Measurements from ENCODE around the gene PDLIM4.

The PDLIM4 gene

DNA sequence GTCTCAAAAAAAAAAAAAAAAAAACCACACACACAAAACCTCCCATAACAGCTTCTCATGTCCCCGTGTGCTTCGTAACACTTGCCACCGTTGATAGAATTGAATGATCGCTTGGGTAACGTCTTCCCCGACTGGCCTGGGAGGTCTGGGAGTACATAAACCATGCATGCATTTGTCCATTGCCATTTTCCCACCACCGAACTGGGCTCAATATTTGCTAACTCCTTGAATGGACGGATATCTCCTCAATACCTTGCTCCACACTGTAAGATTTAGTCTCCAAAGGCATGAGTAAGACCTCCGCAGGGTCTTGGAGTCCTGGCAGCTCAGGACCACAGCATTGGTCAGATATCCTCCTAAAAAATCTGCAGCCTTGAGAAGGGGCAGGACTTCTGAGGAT, 26.6 kb upstream of the PDLIM4 start:
- POLR2A ChIA-PET: no interaction called here
- CTCF ChIA-PET: no interaction called here
- TF ChIP-seq ZNF384 (IDR thresholded peaks at IDR 0.05) (no peak), SP1 (IDR thresholded peaks at IDR 0.05) (no peak), FOXM1 (IDR thresholded peaks at IDR 0.05; ENCODE audit: borderline replicate concordance) (no peak), CTBP1 (IDR thresholded peaks at IDR 0.05; ENCODE audit: borderline replicate concordance) (no peak), FOXK2 (IDR thresholded peaks at IDR 0.05) (no peak), HDGF (IDR thresholded peaks at IDR 0.05; ENCODE audit: borderline replicate concordance) (no peak)
- no peak for DNase-seq (ENCODE audit: extremely low spot score)

DNA sequence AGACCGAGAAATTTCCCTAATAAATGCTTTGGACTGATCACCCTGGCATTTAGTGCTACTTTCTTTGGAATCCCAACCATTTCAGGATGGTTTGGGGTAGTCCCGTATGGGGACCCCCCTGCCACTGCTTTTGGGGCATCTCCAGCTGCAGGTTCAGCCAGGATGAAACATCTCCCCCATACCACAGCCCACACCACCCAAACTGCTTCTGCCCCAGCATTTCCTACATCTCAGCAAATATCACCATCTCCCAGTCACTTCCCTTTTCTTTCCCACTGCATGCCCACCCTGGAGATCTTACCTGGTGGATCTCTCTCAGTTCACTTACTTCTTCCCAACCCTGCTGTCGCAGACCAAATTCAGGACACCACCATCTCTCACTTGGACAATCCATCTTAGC, 25.0 kb upstream of the PDLIM4 start:
- ChIA-PET POLR2A (no interaction called here), CTCF (no interaction called here)
- TF ChIP-seq ARNT (IDR thresholded peaks at IDR 0.05) (no peak), ELF4 (IDR thresholded peaks at IDR 0.05) (no peak), TARDBP (IDR thresholded peaks at IDR 0.05) (no peak), LEF1 (IDR thresholded peaks at IDR 0.05; ENCODE audit: borderline replicate concordance) (no peak), FOXM1 (IDR thresholded peaks at IDR 0.05; ENCODE audit: borderline replicate concordance) (no peak), ZNF384 (IDR thresholded peaks at IDR 0.05) (no peak), FOXK2 (IDR thresholded peaks at IDR 0.05) (no peak), BHLHE40 (IDR thresholded peaks at IDR 0.05; ENCODE audit: borderline replicate concordance) (no peak)
- DNase-seq (ENCODE audit: extremely low spot score): no peak

DNA sequence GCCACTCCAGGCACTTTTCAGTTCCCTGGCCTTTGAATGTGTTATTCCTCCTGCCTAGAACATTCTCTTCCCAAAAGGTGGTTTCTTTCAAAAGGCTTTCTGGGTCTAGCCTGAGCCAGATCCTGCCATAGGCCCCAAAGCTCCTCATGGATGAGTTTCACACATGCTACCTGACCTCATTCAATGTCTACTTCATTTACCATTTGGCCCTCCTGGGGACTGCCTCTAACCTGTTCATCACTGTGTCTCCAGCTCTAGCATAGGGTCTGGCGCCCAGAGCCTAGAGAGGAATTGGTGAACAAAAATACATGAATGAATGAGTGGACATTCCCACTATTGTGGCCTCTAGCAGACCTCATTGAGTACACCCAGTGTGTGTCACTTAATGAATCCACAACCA, 24.4 kb upstream of the PDLIM4 start:
- CTCF ChIA-PET: no interaction called here
- POLR2A ChIA-PET: no interaction called here
- TF ChIP-seq TARDBP (IDR thresholded peaks at IDR 0.05) (no peak), NFRKB (IDR thresholded peaks at IDR 0.05) (no peak), L3MBTL2 (conservative IDR thresholded peaks at IDR 0.05) (no peak), ELF4 (IDR thresholded peaks at IDR 0.05) (no peak), LEF1 (IDR thresholded peaks at IDR 0.05; ENCODE audit: borderline replicate concordance) (no peak), BHLHE40 (IDR thresholded peaks at IDR 0.05; ENCODE audit: borderline replicate concordance) (no peak), FOXK2 (IDR thresholded peaks at IDR 0.05) (no peak), CTBP1 (IDR thresholded peaks at IDR 0.05; ENCODE audit: borderline replicate concordance) (no peak), ZNF384 (IDR thresholded peaks at IDR 0.05) (no peak), ARNT (IDR thresholded peaks at IDR 0.05) (no peak), SP1 (IDR thresholded peaks at IDR 0.05) (no peak), FOXA1 (IDR thresholded peaks at IDR 0.05) (no peak), FOXM1 (IDR thresholded peaks at IDR 0.05; ENCODE audit: borderline replicate concordance) (no peak), SUZ12 (IDR thresholded peaks at IDR 0.05) (no peak), HDGF (IDR thresholded peaks at IDR 0.05; ENCODE audit: borderline replicate concordance) (no peak)
- TF ChIP-seq, protein P1, sequence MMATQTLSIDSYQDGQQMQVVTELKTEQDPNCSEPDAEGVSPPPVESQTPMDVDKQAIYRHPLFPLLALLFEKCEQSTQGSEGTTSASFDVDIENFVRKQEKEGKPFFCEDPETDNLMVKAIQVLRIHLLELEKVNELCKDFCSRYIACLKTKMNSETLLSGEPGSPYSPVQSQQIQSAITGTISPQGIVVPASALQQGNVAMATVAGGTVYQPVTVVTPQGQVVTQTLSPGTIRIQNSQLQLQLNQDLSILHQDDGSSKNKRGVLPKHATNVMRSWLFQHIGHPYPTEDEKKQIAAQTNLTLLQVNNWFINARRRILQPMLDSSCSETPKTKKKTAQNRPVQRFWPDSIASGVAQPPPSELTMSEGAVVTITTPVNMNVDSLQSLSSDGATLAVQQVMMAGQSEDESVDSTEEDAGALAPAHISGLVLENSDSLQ (IDR thresholded peaks at IDR 0.05): no peak
- no peak for DNase-seq (ENCODE audit: extremely low spot score)

DNA sequence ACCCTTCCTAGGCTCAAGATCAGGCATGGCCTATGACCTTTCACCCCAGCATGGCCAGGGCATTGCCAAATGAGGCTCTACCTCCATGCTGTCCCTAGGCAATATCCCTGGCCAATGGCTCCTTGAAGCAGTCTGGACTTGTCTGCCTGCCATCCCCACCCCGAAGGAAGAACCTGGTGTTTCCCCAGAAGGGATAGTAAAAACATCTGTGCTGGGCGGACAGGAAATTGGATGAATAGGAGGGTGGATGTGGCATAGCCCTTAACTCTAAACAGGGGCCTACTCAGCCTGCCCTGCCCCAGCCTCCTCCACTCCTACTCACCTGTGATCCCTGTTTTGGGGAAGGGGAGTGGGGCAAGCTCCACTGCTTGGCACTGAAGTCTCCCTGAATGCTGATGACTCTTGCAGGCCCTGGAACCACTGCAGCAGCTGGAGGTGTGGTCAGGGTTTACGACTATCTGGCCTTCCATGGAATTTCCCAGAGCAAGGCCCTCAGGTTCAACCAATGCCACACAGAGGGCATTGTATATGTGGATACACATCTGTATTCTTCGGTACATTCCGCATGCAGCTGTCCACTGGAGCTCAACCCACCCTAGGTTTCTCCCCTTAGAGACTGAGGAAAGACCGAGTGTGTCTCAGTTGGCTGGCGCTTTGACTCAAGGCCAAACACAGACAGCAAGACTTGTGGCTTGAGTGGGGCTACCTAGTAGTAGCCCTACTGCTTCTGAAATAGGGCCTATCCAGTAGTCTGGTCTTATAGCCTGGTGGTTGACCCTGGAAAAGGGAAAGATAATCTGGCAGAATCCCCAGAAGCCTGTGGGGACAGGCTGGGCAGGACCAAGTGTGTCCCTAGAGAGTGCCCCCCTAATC, 23.4 kb upstream of the PDLIM4 start:
- no peak for DNase-seq (ENCODE audit: extremely low spot score)
- POLR2A ChIA-PET: no interaction called here
- CTCF ChIA-PET: no interaction called here
- TF ChIP-seq L3MBTL2 (conservative IDR thresholded peaks at IDR 0.05): no peak
- no peak for TF ChIP-seq BHLHE40 (IDR thresholded peaks at IDR 0.05; ENCODE audit: borderline replicate concordance)
- no peak for TF ChIP-seq FOXA1 (IDR thresholded peaks at IDR 0.05)
- no peak for TF ChIP-seq SUZ12 (IDR thresholded peaks at IDR 0.05)

DNA sequence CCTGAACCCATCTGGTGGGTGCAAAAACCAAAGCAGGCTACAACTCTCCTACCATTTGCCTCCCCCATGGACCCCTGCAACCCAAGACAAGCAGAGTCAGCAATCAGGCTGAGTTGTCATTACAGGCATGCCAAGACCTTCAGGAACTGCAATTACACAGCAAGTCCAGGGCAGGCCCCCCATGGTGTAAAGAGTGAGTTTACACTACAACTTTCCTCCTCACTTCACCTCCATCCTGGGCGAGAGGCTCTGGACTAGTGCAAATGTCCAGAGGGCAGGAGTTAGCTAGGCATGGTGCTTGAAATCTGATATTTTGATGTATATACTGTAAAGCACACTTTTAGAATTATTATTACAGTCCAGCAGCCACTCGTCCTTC, 22.8 kb upstream of the PDLIM4 start:
- CTCF ChIA-PET: no interaction called here

DNA sequence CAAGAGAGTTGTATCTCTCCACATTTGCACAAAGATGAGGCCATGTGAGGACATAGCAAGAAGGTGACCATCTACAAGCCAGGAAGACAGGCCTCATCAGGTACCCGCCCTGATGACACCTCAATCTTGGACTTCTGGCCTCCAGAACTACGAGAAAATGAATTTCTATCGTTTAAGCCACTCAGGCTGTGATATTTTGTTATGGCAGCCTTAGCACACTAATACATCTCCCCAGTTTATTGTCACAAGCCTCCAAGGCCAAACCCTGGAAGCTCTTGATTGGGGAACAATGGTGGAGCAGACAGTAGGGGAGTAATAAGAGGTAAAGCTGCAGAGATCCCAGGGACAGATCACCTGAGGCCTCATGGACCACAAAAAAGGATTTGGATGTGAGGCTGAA, 22.2 kb upstream of the PDLIM4 start:
- no peak for DNase-seq (ENCODE audit: extremely low spot score)
- no peak for TF ChIP-seq SUZ12 (IDR thresholded peaks at IDR 0.05)
- TF ChIP-seq TARDBP (IDR thresholded peaks at IDR 0.05): no peak
- TF ChIP-seq SP1 (IDR thresholded peaks at IDR 0.05): no peak
- TF ChIP-seq ELF4 (IDR thresholded peaks at IDR 0.05): no peak
- no peak for TF ChIP-seq ZNF384 (IDR thresholded peaks at IDR 0.05)
- TF ChIP-seq, protein P1 (IDR thresholded peaks at IDR 0.05): no peak
- no peak for TF ChIP-seq L3MBTL2 (conservative IDR thresholded peaks at IDR 0.05)
- TF ChIP-seq FOXM1 (IDR thresholded peaks at IDR 0.05; ENCODE audit: borderline replicate concordance): no peak
- TF ChIP-seq BHLHE40 (IDR thresholded peaks at IDR 0.05; ENCODE audit: borderline replicate concordance): no peak
- TF ChIP-seq ARNT (IDR thresholded peaks at IDR 0.05): no peak
- TF ChIP-seq FOXA1 (IDR thresholded peaks at IDR 0.05): no peak
- no peak for TF ChIP-seq FOXK2 (IDR thresholded peaks at IDR 0.05)
- TF ChIP-seq CTBP1 (IDR thresholded peaks at IDR 0.05; ENCODE audit: borderline replicate concordance): no peak
- no peak for TF ChIP-seq LEF1 (IDR thresholded peaks at IDR 0.05; ENCODE audit: borderline replicate concordance)
- no peak for TF ChIP-seq HDGF (IDR thresholded peaks at IDR 0.05; ENCODE audit: borderline replicate concordance)
- no peak for TF ChIP-seq NFRKB (IDR thresholded peaks at IDR 0.05)
- ChIA-PET POLR2A (no interaction called here), CTCF (no interaction called here)

More for the DNA sequence above, 22.8 kb upstream of the PDLIM4 start:
- DNase-seq (ENCODE audit: extremely low spot score): no peak
- POLR2A ChIA-PET: no interaction called here
- no peak for TF ChIP-seq TARDBP (IDR thresholded peaks at IDR 0.05)
- TF ChIP-seq CTBP1 (IDR thresholded peaks at IDR 0.05; ENCODE audit: borderline replicate concordance): no peak
- TF ChIP-seq HDGF (IDR thresholded peaks at IDR 0.05; ENCODE audit: borderline replicate concordance): no peak
- no peak for TF ChIP-seq SP1 (IDR thresholded peaks at IDR 0.05)
- no peak for TF ChIP-seq FOXK2 (IDR thresholded peaks at IDR 0.05)
- TF ChIP-seq FOXA1 (IDR thresholded peaks at IDR 0.05): no peak
- no peak for TF ChIP-seq ELF4 (IDR thresholded peaks at IDR 0.05)
- no peak for TF ChIP-seq ZNF384 (IDR thresholded peaks at IDR 0.05)
- TF ChIP-seq FOXM1 (IDR thresholded peaks at IDR 0.05; ENCODE audit: borderline replicate concordance): no peak
- TF ChIP-seq ARNT (IDR thresholded peaks at IDR 0.05): no peak
- no peak for TF ChIP-seq NFRKB (IDR thresholded peaks at IDR 0.05)
- no peak for TF ChIP-seq BHLHE40 (IDR thresholded peaks at IDR 0.05; ENCODE audit: borderline replicate concordance)
- TF ChIP-seq SUZ12 (IDR thresholded peaks at IDR 0.05): no peak
- TF ChIP-seq, protein P1 (IDR thresholded peaks at IDR 0.05): no peak
- no peak for TF ChIP-seq L3MBTL2 (conservative IDR thresholded peaks at IDR 0.05)
- TF ChIP-seq LEF1 (IDR thresholded peaks at IDR 0.05; ENCODE audit: borderline replicate concordance): no peak

Data from HEK293T (cell line).